SKM-1 treated with dmso at 0.1 percent for 144 hours (cell line): ENCODE measurements around the gene ZMYM2.
"Not testable (repeated sequence)": the region's sequence is repeated elsewhere in the genome, so short reads cannot be mapped to it uniquely, and the experiment has no call there.

Source experiments
- DNase-seq: peaks from one replicate; lab custom pipeline; 2025; ENCODE audit not compliant: unreplicated experiment; lab: John Stamatoyannopoulos, UW

Gene ZMYM2

DNA sequence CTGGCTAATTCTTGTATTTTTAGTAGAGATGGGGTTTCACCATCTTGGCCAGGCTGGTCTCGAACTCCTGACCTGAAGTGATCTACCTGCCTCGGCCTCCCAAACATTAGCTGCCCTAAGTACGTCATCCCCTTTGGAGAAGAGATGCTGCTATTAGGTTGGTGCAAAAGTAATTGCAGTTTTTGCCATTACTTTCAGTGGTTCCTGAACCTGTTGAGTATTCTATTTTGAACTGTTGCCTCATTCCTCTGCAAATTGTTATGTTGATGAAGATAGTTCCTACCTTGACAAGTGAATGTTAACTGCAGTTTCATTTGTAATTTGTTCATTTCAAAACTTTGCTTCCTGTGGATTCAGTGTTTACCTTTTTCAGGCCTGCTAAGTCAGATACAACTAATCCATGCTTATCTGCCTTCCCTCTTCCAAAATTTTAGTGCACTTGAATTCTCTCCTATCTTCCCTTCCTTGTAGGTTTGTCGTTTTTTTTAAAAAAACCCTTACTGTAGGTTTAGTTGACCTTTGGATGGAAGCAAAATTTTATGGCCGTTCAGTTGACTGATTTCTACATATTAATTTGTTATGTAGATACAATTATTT lies 24.0 kb downstream of the ZMYM2 start:
- no peak for DNase-seq

DNA sequence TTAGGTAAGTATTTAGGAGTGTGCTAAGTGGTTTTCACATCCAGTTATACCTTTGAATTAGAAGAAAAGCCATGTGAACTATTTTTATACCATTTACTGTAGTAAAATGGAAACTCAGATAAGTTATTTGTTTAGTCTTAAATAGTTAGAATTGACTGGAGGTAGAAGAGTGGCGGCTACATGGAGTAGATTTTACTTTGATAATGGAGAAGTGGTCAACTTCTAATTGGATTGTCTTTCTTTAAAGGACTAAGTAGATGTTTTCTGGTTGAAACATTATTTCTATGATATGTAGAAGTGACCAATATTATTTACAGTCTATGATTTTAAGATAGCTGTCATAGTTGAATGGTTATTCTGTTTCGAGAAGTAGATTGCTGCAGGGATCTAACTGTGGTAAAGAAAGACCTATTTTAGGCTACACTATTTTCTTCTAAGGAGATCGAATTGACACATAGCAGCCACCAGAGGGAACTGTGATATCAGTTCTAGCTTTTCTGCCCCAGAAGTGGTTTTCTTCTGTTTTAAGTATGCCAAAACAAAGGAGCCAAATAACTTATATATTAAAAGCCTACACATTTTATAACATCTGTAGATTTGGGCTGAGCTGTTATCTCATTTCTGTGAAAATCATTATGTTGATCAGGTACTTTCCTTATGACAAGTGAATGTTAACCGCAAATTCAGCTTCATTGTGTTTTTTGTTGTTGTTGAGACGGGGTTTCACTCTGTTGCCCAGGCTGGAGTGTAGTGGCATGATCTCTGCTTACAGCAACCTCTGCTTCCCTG lies 26.1 kb downstream of the ZMYM2 start:
- DNase-seq: peak; percentile 25

DNA sequence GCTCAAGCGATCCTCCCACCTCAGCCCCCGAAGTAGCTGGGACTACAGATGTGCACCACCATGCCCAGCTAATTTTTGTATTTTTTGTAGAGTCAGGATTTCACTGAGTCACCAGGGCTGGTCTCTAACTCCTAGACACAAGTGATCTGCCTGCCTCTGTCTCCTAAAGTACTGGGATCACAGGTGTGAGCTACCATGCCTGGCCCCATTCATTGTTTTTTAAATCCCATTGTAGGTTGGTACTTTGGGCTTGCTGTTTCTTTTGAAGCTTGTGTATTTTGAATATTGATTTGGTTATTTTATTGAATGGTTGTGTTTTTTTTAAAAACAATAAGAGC lies 26.7 kb downstream of the ZMYM2 start:
- no peak for DNase-seq

DNA sequence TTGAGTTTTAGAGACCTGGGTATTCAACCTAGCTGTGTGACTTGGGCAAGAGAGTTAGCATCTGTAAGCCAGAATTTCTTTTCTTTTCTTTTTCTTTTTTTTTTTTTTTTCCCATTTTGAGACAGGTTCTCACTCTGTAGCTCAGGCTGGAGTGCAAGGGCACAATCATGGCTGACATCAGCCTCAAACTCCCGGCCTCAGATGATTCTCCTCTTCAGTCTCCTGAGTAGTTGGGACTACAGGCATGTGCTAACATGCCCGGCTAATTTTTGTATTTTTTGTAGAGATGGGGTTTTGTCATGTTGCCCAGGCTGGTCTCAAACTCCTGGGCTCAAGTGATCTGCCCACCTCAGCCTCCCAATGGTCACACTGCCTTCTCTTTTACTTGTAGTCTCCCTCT lies 33.0 kb downstream of the ZMYM2 start:
- no peak for DNase-seq

DNA sequence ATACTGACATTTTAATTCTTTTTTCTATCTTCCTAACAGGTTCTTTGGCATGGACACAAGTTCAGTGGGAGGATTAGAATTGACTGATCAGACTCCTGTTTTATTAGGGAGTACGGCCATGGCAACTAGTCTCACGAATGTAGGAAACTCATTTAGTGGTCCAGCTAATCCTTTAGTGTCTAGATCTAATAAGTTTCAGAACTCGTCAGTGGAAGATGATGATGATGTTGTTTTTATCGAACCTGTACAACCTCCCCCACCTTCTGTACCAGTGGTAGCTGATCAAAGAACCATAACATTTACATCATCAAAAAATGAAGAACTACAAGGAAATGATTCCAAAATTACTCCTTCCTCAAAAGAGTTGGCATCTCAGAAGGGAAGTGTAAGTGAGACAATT lies 34.5 kb downstream of the ZMYM2 start:
- DNase-seq: no peak

DNA sequence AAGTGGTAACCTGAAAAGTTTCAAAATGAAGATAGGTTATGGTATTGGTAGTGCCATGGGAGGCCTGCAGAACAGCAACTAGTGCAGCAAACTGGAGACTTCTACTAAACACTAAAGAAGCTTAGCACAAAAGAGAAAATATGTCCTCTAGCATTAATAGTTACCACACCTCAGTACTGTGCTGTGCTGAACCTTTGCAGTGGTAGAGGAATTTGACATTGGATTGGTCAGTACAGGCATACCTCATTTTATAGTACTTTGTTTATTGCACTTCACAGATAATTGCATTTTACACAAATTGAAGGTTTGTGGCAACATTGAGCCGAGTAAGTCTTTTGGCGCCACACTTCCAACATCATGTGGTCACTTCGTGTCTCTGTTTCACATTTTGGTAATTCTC lies 40.4 kb downstream of the ZMYM2 start:
- no peak for DNase-seq

DNA sequence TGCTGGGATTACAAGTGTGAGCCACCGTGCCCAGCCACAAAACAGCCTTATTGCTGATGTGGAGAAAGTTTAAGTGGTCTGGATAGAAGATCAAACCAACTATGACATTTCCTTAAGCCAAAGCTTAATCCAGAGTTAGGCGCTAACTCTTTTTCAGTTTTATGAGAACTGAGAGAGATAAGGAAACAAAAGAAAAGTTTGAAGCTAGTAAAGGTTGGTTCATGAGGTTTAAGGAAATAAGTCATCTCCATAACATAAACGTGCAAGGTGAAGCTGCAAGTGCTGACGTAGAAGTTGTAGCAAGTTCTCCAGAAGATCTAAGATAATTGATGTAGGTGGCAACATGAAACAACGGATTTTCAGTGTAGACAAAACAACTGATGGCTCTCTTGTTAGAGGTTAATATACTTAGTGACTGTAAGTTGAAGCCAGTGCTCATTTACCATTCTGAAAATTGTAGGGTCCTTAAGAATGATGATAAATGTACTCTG lies 41.6 kb downstream of the ZMYM2 start:
- DNase-seq: no peak

DNA sequence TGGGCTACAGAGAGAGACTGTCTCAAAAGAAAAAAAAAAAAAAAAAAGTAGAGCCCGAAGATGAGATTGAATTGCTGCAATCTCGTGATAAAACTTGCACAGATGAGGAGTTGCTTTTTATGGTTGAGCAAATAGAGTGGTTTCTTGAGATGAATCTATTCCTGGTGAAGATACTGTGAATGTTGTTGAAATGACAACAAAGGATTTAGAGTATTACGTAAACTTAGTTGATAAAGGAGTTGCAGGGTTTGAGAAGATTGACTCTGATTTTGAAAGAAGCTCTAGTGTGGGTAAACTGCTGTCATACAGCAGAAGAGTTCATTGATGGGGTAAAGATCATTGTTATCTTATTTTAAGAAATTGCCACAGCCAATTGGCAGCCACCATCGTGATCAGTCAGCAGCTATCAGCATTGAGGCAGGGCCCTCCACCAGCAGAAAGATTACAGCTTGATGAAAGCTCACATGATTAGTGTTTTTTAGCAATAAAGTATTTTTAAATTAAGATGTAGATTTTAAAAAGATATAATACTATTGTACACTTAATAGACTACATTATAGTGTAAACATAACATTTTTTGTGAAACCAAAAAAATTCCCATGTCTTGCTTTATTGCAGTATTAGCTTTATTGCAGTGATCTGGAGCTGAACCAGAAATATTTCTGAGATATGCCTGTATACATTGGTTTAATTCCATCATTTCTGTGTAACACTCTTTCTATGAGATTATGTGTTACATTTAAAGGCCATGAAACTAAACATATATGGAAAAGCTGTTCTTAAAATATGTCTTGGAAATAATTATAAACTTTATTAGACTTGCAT lies 43.1 kb downstream of the ZMYM2 start:
- no peak for DNase-seq

DNA sequence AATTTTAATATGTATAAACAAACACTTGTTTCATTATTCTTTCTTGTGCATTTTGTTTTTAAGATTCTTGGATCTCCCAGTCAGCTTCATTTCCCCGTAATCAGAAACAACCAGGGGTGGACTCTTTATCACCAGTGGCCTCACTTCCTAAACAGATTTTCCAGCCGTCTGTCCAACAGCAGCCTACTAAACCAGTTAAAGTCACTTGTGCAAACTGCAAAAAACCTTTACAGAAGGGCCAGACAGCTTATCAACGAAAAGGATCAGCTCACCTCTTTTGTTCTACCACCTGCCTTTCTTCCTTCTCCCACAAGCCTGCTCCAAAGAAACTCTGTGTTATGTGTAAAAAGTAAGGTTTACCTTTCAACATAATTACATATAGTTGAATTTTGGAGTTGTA lies 44.3 kb downstream of the ZMYM2 start:
- no peak for DNase-seq

DNA sequence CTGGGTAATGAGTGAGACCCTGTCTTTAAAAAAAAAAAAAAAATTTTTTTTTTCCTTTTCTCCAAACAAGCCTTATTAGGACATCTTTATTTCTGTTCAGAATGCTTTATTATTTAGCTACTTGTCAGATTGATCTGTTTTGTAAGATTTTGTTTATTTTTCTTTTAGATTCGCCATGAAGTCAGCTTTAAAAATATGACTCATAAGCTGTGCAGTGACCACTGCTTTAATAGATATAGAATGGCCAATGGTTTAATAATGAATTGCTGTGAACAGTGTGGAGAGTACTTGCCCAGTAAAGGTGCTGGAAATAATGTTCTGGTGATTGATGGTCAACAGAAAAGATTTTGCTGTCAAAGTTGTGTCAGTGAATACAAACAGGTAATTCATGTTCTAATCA lies 47.7 kb downstream of the ZMYM2 start:
- DNase-seq: no peak

DNA sequence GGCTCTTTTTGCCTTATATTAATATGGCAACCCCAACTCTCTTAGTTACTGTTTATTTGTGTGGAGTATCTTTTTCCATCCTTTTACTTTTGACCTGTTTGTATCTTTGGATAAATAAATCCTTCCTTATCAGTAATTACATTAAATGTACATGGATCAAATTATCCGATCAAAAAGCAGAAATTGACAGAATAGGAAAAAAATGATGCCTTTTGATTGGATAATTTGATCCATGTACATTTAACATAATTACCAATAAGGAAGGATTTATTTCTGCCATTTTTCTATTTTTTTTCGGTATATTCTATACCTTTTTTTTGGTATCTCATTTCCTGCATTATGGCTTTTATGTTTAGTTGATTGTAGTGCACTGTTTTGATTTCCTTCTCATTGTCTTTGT lies 57.2 kb downstream of the ZMYM2 start:
- no peak for DNase-seq

DNA sequence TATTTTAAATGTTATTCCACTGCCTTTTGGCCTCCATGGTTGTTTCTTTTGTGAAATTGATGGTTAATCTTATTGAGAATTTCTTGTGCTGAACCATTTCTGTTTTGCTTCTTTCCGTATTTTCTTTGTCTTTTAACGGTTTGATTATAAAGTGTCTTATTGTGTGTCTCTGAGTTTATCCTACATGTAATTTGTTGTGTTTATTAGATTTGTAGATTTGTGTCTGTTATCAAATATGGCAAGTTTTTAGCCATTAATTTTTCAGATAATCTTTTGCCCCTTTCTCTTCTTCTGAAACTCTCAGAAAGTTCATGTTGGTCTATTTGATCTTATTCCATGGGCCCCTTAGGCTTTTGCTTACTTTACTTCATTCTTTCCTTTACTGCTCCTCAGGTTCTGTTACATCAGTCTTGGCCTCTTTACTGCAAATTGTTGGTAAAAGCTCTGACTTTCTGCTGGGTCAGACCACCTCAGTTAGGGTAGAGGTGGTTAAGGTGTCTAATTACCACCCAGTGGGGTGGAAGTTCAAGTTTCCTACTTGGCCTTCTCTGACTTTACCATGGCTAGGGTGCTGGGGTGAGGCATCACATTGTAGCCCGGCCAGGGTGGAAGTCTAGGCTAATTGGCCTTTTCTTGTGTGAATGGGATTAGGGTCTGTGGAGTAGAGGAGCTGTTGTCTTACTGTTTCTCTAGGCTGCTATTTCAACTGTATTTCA lies 58.3 kb downstream of the ZMYM2 start:
- DNase-seq: no peak

DNA sequence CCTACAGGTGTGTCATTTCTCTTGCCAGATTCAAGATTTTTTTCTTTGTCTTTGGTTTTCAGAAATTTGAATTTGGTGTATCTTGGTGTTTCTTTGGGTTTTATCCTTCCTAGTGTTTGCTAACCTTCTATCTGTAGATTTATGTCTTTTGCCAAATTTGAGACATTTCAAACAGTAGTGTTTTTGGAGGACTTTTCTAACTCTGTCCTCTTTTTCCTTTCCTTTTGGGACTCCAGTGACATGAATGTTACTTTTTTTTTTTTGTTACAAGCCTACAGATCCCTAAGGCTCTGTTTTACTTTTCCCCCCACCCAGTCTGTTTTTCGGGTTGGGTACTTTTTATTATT lies 58.8 kb downstream of the ZMYM2 start:
- DNase-seq: no peak

DNA sequence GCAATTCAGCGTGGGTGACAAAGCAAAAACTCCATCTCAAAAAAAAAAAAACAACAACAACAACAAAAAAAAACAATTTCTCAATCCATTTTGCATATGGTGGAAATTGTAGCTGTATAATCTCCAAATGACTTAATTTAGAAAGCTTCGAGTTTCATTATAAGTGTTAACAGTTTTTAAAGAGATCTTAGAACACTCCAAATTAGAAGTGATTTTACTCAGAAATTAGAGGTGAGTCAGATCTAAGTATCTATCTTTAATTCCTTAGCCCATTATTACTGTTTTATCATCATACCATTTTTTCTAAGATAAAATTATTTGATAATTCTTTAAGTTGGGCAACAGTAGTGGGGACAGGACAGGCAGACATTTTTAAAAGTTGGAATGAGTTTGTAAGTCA lies 60.5 kb downstream of the ZMYM2 start:
- DNase-seq: no peak

DNA sequence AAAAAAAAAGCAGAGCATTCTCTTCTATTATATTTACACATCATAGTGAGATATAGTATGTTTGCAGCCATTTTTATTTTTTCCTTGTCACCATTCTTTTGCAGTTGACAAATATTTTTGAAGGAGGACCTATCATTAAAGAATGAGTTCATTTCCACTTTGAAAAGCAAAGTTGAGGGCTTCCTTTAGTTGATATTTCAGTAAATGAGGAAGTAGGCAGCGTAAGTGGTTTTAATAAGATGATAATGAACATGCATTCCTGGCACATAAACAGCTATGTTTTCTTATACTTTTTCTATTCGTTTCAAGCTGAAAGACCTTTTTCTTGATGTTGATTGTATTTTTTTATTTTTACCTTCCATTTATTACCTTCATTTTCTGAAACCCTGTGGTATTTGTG lies 66.2 kb downstream of the ZMYM2 start:
- DNase-seq: no peak

DNA sequence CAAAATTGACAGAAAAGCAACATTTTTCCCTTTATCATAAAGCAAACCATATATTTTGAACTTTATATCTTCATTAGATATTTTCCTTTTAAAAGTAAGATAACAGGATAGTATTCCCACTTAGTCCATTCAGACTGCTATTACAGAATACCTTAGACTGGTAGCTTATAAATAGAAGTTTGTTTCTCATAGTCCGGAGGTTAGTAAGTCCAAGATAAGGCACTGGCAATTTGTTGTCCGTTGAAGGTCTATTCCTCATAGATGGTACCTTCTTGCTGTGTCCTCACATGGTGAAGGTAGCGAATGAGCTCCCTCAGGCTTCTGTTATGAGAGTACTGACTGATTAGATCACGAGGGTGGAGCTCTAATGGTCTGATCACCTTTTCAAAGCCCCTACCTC lies 70.4 kb downstream of the ZMYM2 start:
- no peak for DNase-seq

DNA sequence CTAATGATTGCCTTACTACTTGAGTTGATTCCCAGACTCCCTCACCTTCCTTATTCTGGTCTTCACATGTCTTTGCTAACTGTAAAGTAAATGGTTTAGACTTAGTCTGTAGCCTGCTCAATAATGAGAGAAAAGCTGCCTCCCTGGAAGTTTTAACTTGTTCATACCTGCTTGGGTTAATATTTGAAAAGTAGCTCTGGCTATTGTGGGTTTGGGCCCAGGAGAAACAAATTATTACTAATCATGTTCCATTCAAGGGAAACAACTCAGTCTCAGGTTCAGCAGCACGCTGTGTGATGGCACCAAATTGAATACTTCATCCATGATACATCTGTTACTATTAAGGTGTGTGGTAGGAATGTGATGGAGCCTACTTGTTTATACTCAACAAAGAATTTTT lies 75.0 kb downstream of the ZMYM2 start:
- no peak for DNase-seq

DNA sequence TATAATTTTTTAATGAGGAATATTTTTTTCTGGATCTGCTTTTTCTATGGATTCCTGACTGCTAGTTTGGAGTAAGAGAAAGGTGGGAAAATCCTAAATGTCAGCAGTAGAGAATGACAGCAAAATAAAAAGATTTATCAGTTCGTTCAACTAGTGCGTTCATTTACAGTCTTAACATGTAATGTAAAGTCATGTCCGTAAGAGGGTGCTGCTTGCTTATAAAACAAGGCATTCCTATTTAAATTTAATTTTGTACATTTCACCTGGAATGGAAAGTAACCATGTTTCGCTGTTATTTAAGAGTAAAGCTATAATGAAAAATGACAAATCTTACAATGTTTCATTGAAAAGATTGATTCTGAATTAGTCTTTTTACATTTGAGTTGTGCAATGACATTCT lies 76.6 kb downstream of the ZMYM2 start:
- no peak for DNase-seq

DNA sequence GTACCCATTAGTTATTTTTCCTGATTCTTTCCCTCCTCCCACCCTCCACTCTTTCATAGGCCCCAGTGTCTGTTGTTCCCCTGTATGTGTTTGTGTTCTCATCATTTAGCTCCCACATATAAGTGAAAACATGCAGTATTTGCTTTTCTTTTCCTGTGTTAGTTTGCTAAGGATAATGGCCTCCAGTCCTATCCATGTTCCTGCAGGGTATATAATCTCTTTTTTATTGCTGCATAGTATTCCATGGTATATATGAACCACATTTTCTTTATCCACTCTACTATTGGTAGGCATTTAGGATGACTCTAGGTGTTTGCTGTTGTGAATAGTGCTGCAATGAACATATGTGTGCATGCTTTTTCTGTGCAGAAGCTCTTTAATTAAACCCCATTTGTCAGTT lies 79.4 kb downstream of the ZMYM2 start:
- DNase-seq: no peak

DNA sequence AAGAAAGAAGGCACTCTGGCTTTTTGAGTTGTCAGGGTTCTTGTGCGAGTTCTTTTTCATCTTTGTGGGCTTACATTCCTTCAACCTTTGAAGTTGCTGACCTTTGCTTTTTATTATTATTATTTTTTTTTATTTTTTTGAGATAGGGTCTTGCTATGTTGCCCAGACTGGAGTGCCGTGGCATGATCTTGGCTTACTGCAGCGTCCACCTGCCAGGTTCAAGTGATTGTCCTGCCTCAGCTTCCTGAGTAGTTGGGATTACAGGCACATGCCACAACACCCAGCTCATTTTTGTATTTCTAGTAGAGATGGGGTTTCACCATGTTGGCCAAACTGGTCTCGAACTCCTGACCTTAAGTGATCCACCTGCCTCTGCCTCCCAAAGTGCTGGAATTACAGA lies 84.1 kb downstream of the ZMYM2 start:
- DNase-seq: not testable (repeated sequence)

DNA sequence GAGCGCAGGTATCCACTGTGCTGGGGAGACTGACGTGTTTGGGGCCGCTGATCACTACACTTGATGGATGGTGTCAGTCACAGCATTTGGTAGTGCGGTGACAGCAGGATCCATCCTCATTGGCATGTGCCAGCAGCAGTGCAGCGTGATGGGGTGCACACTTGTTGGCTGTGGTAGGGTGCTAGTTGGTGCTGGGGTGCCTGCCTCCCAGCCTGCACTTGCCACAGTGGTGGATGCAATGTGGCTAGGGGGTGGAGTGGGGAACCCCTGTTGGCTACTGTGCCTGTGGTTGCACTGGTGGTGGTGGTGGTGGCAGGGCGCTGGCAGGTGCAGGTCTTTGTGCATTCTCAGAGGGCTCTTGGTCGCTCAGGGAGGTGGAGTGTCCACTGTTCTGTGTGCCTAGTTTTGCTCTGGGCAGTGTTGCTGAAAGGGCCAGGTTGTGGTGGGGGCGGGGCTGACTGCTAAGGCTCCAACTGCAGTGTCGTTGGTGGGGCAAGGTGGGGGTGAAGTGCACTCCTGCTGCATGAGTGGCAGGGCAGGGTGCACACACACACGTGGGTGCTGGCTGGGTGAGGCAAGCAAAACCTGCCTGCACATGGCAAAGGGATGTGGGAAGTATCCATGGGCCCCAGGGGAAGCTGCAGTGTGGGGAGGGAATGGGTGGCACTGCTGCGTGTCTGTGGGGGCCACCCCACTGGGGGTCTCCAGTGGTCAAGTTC lies 84.8 kb downstream of the ZMYM2 start:
- no peak for DNase-seq
